NCI-H2171 (cell line): ENCODE measurements around the gene NMUR1.
A peak's percentile ranks its signal among the peaks of the same experiment; 100 is the strongest.
"Not testable (repeated sequence)": the region's sequence is repeated elsewhere in the genome, so short reads cannot be mapped to it uniquely, and the experiment has no call there.

Experiments used
- DNase-seq: peaks from one replicate; lab custom pipeline; 2025; lab: John Stamatoyannopoulos, UW

Gene NMUR1, protein sequence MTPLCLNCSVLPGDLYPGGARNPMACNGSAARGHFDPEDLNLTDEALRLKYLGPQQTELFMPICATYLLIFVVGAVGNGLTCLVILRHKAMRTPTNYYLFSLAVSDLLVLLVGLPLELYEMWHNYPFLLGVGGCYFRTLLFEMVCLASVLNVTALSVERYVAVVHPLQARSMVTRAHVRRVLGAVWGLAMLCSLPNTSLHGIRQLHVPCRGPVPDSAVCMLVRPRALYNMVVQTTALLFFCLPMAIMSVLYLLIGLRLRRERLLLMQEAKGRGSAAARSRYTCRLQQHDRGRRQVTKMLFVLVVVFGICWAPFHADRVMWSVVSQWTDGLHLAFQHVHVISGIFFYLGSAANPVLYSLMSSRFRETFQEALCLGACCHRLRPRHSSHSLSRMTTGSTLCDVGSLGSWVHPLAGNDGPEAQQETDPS

GRCh38 chr2:231530099-231531011 lies at the start of gene NMUR1:
Gene NMUR1 (minus strand): TSS chr2:231530445. CDS start chr2:231530361, 84 bp downstream.
- no peak for DNase-seq

DNA sequence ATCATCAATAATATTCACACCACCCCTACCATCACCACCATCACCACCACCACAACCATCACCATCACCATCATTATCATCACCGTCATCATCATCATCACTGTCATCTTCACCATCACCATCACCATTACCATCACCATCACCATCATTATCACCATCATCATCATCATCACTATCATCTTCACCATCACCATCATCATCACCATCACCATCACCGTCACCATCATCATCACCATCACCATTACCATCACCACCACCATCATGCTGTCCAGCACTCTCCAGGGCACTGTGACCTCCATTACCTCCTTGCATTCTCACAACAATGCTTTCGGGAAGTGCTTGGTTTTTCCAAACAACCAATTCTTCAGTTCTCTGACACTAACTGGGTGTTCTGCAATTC lies 49.3 kb upstream of the NMUR1 start:
- DNase-seq: no peak

DNA sequence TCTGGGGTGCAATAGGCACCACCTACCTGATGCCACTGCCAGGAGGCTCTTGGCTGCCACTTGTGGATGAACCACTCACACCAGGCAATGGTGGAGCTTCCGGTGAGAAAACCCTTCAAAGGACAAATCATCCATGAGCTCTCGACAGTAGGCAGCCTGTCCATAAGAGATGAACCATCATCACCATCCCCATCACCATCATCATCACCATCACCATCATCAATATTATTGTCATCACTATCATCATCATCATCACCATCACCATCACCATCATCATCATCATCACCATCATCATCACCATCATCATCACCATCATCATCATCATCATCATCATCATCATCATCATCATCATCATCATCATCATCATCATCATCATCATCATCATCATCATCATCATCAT lies 48.4 kb upstream of the NMUR1 start:
- DNase-seq: not testable (repeated sequence)

GRCh38 chr2:231576465-231576864 lies 46.2 kb upstream of the NMUR1 start:
- no peak for DNase-seq

GRCh38 chr2:231575612-231576256 lies 45.5 kb upstream of the NMUR1 start:
- DNase-seq: no peak

- peak; percentile 22 for DNase-seq
These were observed 43.6 kb upstream of the NMUR1 start for GRCh38 chr2:231573698-231574421.

GRCh38 chr2:231573096-231573495 lies 42.9 kb upstream of the NMUR1 start:
- no peak for DNase-seq

- DNase-seq: no peak
These were observed 41.5 kb upstream of the NMUR1 start for GRCh38 chr2:231571661-231572191.

GRCh38 chr2:231570915-231571314 lies 40.7 kb upstream of the NMUR1 start:
- not testable (repeated sequence) for DNase-seq

- DNase-seq: no peak
These were observed 38.7 kb upstream of the NMUR1 start for GRCh38 chr2:231568785-231569435.

DNA sequence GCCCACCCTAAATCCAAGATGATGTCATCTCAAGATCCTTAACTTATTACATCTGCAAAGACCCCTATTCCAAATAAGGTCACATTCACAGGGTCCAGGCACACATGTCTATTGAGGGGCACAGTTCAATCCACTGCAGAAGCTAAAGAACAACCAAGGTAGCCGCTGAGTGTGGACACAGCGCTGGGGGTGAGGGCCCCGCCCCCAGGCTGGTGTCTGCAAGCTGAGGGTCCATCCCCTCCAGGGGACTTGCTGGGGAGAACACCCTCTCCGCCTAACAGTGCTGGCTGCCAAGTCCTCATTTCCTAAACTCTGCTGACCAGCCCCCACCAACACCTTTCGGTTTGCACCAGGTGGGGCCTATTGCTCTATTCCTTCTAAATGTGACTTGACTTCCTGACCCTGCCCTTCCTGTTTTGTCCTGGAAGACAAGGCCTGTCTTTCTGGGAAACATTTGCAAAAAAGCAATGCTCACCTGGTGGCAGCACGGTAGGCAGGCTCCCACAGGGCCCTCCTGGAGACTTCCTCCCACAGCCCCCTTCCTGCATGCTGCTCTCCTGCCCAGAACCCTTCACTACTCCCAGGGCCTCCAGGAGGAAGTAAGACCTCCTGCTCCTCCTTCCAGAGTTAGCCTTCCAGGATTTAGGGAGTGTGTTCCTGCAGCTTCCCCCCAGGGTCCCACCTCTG lies 38.0 kb upstream of the NMUR1 start:
- no peak for DNase-seq

DNA sequence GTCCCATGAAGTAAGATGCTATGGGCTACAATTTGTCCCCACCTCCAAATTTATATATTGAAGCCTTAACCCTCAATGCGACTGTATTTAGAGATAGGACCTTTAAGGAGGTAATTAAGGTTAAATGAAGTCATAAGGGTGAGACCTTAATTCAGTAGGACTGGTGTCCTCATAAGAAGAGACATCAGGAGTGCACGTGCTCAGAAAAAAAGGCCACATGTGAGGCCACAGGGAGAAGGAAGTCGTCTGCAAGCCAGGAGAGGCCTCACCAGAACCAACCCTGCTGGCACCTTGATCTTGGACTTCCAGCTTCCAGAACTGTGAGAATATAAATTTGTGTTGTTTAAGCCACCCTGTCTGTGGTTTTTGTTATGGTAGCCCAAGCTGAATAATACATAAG lies 36.9 kb upstream of the NMUR1 start:
- DNase-seq: no peak

- no peak for DNase-seq
These were observed 35.8 kb upstream of the NMUR1 start for GRCh38 chr2:231565887-231566594.

- no peak for DNase-seq
These were observed 33.2 kb upstream of the NMUR1 start for GRCh38 chr2:231563378-231563961.

DNA sequence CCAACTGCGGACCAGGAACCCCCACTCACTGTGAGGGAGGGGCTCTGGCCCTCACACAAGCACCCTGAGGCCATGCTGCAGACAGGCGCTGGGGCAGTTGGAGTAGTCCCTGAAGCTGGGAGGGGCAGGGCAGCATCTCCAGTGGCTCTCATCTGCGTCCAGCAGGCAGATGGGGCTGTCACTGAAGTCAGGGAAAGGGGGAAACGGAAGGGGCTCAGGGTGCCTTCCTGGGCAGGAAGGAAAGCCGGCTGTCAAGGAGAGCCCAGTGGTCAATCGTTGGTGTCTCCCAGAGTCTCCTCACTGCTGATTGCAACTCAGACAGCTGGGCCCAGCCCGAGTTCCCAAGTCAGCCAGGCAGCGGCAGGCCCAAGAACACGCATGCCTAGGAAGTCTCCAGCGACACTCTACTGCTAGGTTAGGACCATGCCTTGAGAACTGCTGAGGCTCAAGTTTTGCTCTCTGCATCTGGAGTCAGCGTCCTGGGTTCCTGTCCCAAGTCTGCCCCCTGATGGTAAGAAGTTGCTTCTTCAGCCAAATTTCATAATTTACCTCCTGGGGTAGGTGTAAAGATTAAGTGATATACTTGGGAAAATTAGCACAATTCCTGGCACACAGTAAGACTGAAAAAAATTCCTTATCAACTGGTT lies 27.4 kb upstream of the NMUR1 start:
- no peak for DNase-seq

DNA sequence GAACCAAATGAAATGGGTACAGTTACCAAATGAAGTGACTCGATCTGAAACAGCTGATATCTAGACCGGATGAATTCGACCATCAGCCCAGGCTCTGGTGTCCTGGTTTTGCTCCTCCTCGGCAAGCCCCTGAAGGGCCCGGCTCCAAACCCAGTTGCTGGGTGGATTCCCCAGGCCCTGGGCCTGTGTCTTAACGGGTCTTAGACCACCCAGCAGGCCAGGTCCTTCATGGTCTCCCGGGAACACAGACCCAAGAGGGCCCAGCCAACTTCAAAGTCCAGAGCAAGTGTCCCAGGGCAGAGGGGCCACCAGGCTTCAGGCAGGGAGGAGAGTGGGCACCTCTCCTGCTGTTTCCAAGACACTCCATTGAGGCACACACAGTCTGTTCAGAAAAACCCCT lies 26.7 kb upstream of the NMUR1 start:
- no peak for DNase-seq

DNA sequence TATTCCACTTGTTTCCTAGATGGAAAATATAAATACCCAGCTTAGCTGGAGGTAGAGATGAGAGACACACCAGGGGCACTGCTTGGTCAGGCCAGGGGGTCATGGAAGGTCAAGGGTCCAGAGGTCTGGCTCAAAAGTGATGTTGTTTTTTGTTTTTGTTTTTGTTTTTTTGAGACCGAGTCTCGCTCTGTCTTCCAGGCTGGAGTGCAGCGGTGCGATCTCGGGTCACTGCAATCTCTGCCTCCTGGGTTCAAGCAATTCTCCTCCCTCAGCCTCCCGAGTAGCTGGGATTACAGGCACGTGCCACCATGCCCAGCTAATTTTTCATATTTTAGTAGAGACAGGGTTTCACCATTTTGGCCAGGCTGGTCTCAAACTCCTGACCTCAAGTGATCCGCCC lies 26.3 kb upstream of the NMUR1 start:
- DNase-seq: not testable (repeated sequence)

DNA sequence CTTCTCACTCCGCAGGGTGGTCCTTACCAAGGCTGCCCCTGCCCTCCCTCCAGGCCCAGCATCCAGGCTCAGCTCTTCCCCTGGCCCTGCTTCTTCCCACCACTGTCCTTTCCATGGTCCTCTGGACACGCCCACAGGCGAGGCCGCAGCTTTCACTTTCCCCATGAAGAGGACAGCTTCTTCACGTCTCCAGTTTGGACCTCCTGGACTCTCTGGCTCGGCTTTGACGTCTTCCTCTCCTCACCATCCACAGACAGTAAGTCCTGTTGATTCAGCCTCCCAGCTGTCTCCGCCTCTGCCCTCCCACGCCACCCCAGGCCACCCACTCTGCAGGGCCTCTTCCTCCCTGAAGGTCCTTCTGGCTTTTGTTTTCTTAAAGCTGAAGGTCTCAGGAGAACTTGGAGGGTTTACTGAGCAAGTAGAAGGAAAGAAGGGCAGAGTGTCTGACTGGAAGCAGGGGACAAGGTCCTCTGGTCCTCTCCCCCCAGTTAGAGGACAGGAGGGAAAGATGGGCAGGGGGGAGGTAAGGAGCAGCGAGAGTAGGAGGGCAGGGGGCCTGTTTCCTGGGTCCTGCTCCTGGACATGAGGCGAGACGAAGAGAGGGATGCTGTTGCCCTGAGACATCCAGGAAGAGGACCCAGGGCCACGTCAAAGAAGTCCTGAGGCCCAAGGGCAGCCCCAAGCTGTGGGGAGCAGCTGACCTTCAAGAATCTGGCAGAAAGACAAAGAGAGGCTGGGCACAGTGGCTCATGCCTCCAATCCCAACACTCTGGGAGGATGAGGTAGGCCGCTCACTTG lies 24.7 kb upstream of the NMUR1 start:
- no peak for DNase-seq
